ENCODE measurements around the gene SLC38A3.

SLC38A3 gene

DNA sequence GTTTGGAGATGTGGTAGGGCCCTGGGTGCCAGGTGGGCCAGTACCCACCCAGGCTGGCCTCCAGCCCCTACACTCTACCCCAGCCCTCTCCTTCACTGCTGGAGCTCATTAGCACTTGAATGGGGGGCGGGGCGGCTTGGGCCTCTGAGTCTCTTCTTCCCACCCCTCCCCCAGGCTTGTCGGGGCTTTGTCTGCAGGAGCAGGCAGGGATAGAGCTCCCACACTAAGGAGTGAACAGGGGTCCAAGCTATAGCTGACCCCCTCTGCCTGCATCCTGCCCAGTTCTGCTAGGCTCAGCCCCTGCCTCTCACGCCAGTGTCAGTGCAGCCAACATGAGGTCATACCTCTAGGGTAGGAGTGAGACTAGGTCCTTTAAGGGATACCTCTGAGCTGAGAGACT, 36.1 kb downstream of the SLC38A3 start:
- H3K9me3 ChIP-seq (ENCODE audit: insufficient read depth, low read length) = no peaks in the 10 kb centered on the region
- H3K9ac ChIP-seq (ENCODE audit: low read length) = peak overlapping the region; percentile 49; the same call in 1 of the 2 replicates
- peaks cover 23% of the 10 kb centered on the region for H3K36me3 ChIP-seq (replicated peaks; ENCODE audit: low read depth, low read length)
- no peak overlapping the region for H2AFZ ChIP-seq (ENCODE audit: low read depth, low read length)
- H4K20me1 ChIP-seq (ENCODE audit: insufficient read depth, low read length) = peaks cover 48% of the 10 kb centered on the region
- peak overlapping the region; percentile 87 for H3K27ac ChIP-seq (ENCODE audit: low read length)
- TF ChIP-seq EZH2phosphoT487 (IDR thresholded peaks at IDR 0.05; ENCODE audit: low read depth) = no peak
- TF ChIP-seq, protein P1, sequence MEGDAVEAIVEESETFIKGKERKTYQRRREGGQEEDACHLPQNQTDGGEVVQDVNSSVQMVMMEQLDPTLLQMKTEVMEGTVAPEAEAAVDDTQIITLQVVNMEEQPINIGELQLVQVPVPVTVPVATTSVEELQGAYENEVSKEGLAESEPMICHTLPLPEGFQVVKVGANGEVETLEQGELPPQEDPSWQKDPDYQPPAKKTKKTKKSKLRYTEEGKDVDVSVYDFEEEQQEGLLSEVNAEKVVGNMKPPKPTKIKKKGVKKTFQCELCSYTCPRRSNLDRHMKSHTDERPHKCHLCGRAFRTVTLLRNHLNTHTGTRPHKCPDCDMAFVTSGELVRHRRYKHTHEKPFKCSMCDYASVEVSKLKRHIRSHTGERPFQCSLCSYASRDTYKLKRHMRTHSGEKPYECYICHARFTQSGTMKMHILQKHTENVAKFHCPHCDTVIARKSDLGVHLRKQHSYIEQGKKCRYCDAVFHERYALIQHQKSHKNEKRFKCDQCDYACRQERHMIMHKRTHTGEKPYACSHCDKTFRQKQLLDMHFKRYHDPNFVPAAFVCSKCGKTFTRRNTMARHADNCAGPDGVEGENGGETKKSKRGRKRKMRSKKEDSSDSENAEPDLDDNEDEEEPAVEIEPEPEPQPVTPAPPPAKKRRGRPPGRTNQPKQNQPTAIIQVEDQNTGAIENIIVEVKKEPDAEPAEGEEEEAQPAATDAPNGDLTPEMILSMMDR (IDR thresholded peaks at IDR 0.05; ENCODE audit: low read depth, low read length) = no peak
- H3K4me2 ChIP-seq (ENCODE audit: low read length) = peak overlapping the region; percentile 90
- H3K79me2 ChIP-seq (ENCODE audit: low read length) = peaks cover 94% of the 10 kb centered on the region
- peak overlapping the region; percentile 70; the same call in 1 of the 2 replicates for H3K4me3 ChIP-seq (ENCODE audit: low read length)
- H3K27me3 ChIP-seq (ENCODE audit: low read depth, low read length) = no peaks in the 10 kb centered on the region
- peaks cover 54% of the 10 kb centered on the region for H3K4me1 ChIP-seq (ENCODE audit: low read length)

DNA sequence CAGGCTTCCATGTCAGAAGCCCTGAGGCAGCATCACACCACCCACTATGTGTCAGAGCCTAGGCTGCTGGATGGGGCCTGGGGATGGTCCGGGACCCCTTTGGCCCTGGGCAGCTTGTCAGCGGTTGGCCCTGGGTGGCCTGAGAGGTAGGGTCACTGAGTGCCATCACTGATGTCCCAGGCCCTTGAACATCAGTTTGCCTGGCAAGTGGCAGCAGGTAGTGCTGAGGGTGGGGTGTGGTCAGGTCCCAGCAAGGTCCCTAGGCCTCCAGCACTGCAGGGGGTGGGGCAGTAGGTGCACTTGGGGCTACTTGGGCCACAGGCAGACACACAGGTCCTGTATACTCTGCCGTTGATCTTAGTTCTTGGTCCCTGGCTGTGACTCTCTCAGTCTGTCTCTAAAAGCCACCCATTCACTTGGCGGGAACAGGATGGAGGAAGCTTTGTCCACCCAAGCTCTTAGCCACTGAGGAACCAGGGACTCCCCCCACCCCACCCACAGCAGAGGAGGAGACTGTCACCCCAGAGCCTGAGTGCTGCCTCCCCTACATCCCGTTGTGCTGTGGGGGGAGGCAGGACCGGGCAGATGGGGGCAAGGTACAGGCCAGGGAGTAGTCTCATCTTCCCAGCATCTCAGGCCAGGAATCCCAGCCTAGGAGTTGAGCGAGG, 36.8 kb downstream of the SLC38A3 start:
- Histone ChIP-seq H4K20me1 (ENCODE audit: insufficient read depth, low read length) (peaks cover 54% of the 10 kb centered on the region), H3K27ac (ENCODE audit: low read length) (peak overlapping the region; percentile 87), H3K9ac (ENCODE audit: low read length) (peak overlapping the region; percentile 49)

DNA sequence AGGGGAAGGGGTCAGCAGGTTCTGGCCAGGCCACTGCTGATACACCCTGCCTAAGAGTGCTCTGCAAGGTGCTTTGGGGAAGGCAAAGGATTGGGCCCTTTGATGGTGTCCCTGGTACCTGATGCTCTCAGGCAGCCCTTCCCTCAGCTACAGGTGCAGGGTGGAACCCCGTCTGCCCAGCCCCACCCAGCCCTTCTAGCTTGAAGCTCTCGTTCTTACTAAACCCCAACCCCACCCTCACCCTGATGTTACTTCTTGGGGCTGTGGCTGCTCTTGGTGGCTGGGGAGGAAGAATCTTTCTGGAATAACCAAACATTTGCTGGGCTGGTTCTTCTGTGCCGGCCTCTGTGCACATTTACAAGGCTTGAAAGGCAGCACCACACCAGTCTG, 37.3 kb downstream of the SLC38A3 start:
- TF ChIP-seq, protein P1 (IDR thresholded peaks at IDR 0.05; ENCODE audit: low read depth, low read length) = no peak
- no peak for TF ChIP-seq EZH2phosphoT487 (IDR thresholded peaks at IDR 0.05; ENCODE audit: low read depth)
- peak overlapping the region; percentile 90 for H3K4me2 ChIP-seq (ENCODE audit: low read length)
- peaks cover 63% of the 10 kb centered on the region for H3K4me1 ChIP-seq (ENCODE audit: low read length)

More for the DNA sequence above, 36.8 kb downstream of the SLC38A3 start:
- Histone ChIP-seq H3K4me2 (ENCODE audit: low read length) (peak overlapping the region; percentile 90), H3K36me3 (replicated peaks; ENCODE audit: low read depth, low read length) (peaks cover 25% of the 10 kb centered on the region), H3K79me2 (ENCODE audit: low read length) (peaks cover 93% of the 10 kb centered on the region), H3K27me3 (ENCODE audit: low read depth, low read length) (no peaks in the 10 kb centered on the region), H3K9me3 (ENCODE audit: insufficient read depth, low read length) (no peaks in the 10 kb centered on the region), H3K4me1 (ENCODE audit: low read length) (peaks cover 60% of the 10 kb centered on the region), H2AFZ (ENCODE audit: low read depth, low read length) (no peak overlapping the region), H3K4me3 (ENCODE audit: low read length) (peak overlapping the region; percentile 70)
- TF ChIP-seq, protein P1 (IDR thresholded peaks at IDR 0.05; ENCODE audit: low read depth, low read length) = no peak
- TF ChIP-seq EZH2phosphoT487 (IDR thresholded peaks at IDR 0.05; ENCODE audit: low read depth) = no peak

DNA sequence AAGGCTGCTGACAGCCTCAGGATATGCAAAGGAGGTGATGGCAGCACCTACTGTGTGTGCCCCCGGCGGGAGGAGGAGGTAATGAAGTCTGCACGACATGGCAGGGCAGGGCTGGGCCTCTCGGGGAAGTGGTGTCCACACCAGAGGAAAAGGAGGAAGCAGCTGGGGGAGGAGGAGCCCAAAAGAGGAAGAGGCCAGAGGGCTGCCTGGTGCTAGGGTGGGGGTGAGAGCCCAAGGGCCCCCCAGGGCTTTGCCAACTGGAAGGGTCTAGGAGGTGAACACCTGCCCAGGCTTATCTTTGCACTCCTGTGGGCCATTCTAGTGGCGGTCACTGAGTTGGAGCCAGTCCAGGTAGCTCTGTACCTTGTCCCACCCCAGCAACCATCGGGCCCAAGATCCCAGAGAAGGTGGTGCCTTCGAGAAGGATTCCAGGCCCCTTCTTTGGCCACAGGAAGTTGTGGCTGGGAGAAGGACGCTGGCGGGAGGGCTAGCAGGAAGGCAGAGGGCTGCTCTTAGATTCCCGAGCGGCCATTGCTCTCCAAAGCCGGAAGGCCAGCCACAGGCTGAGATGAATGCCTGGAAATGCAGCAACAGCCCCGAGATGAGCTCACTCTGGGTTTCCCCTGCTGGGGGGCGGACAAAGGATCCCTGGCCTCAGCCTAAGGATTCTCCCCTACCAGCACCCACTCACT, 37.9 kb downstream of the SLC38A3 start:
- peaks cover 63% of the 10 kb centered on the region for H3K4me1 ChIP-seq (ENCODE audit: low read length)
- no peaks in the 10 kb centered on the region for H3K9me3 ChIP-seq (ENCODE audit: insufficient read depth, low read length)
- H3K4me2 ChIP-seq (ENCODE audit: low read length) = peak overlapping the region; percentile 90
- H3K79me2 ChIP-seq (ENCODE audit: low read length) = peaks cover 93% of the 10 kb centered on the region
- H2AFZ ChIP-seq (ENCODE audit: low read depth, low read length) = no peak overlapping the region
- H3K9ac ChIP-seq (ENCODE audit: low read length) = peak overlapping the region; percentile 67
- peaks cover 33% of the 10 kb centered on the region for H3K36me3 ChIP-seq (replicated peaks; ENCODE audit: low read depth, low read length)
- H4K20me1 ChIP-seq (ENCODE audit: insufficient read depth, low read length) = peaks cover 64% of the 10 kb centered on the region
- TF ChIP-seq, protein P1 (IDR thresholded peaks at IDR 0.05; ENCODE audit: low read depth, low read length) = peak; percentile 13; the same call in 1 of the 2 replicates
- TF ChIP-seq EZH2phosphoT487 (IDR thresholded peaks at IDR 0.05; ENCODE audit: low read depth) = no peak
- H3K4me3 ChIP-seq (ENCODE audit: low read length) = peak overlapping the region; percentile 70
- peak overlapping the region; percentile 87 for H3K27ac ChIP-seq (ENCODE audit: low read length)
- H3K27me3 ChIP-seq (ENCODE audit: low read depth, low read length) = no peaks in the 10 kb centered on the region

More for the DNA sequence above, 37.3 kb downstream of the SLC38A3 start:
- Histone ChIP-seq H2AFZ (ENCODE audit: low read depth, low read length) (no peak overlapping the region), H3K36me3 (replicated peaks; ENCODE audit: low read depth, low read length) (peaks cover 30% of the 10 kb centered on the region), H3K4me3 (ENCODE audit: low read length) (peak overlapping the region; percentile 70), H3K27ac (ENCODE audit: low read length) (peak overlapping the region; percentile 87), H3K9me3 (ENCODE audit: insufficient read depth, low read length) (no peaks in the 10 kb centered on the region), H3K79me2 (ENCODE audit: low read length) (peaks cover 93% of the 10 kb centered on the region), H4K20me1 (ENCODE audit: insufficient read depth, low read length) (peaks cover 59% of the 10 kb centered on the region), H3K9ac (ENCODE audit: low read length) (peak overlapping the region; percentile 67), H3K27me3 (ENCODE audit: low read depth, low read length) (no peaks in the 10 kb centered on the region)

Data from OCI-LY3 (cell line).